CD4-positive, alpha-beta T cell (primary cell): ENCODE measurements around the gene ATP1B4. TPM values are rescaled to one million over a fixed set of nuclear protein-coding genes. Genes with fewer than 3 reads are reported as not detected.

Experiments
- ATAC-seq: fragments of 200-7000 bp; cut with Tn5 transposase; one replicate; pipeline ENCODE4 v1.10.0; 2022; ENCODE audit warnings: mild to moderate bottlenecking; ENCODE audit not compliant: poor library complexity
- CTCF ChIA-PET: fragments of 350-600 bp; sonication (Branson Sonifier 250); formaldehyde crosslinking; loops from one replicate; lab custom pipeline; 2021; ENCODE audit warnings: antibody characterized with exemption, inconsistent platforms; lab: Charles Lee
- POLR2A ChIA-PET: fragments of 350-600 bp; sonication (Branson Sonifier 250); formaldehyde crosslinking; loops from one replicate; lab custom pipeline; 2021; ENCODE audit warnings: antibody characterized with exemption, inconsistent platforms; lab: Charles Lee
- DNase-seq, 14 experiments: peaks; one replicate each; pipeline ENCODE4 v3.0.0-alpha.2; 2013 to 2020; ENCODE audit warnings: mixed read lengths in 2 of 14
- H3K27ac ChIP-seq, 2 donors: one replicate each; pipeline versions ENCODE4 v1.5.1 to v1.7.0; 2013; ENCODE audit warnings: low read length in 2 of 2, low read depth in 1 of 2, mild to moderate bottlenecking in 1 of 2
- H3K27me3 ChIP-seq, 2 experiments: 1 replicate in 1 of 2; 2 replicates in 1 of 2; pipeline versions ENCODE4 v1.6.1 to v1.7.0; 2013; ENCODE audit warnings: low read length in 2 of 2, control low read depth in 1 of 2, mild to moderate bottlenecking in 1 of 2, moderate library complexity in 1 of 2; ENCODE audit not compliant: insufficient read depth in 2 of 2, control insufficient read depth in 1 of 2
- H3K36me3 ChIP-seq: one replicate; pipeline ENCODE4 v1.6.1; 2013; ENCODE audit warnings: low read length, control low read depth; ENCODE audit not compliant: insufficient read depth
- H3K4me1 ChIP-seq: one replicate; pipeline ENCODE4 v1.6.1; 2013; ENCODE audit warnings: low read length, control low read depth; ENCODE audit not compliant: insufficient read depth
- H3K4me3 ChIP-seq: one replicate; pipeline ENCODE4 v1.5.1; 2013; ENCODE audit warnings: mild to moderate bottlenecking, low read length, moderate library complexity
- H3K9me3 ChIP-seq, 2 experiments: 1 replicate in 1 of 2; 2 replicates in 1 of 2; pipeline versions ENCODE4 v1.6.1 to v1.7.0; 2013; ENCODE audit warnings: low read length in 2 of 2, mild to moderate bottlenecking in 2 of 2, control low read depth in 1 of 2, moderate library complexity in 1 of 2; ENCODE audit not compliant: control insufficient read depth in 1 of 2, insufficient read depth in 1 of 2
- H3K27ac Mint-ChIP-seq: one replicate; pipeline ENCODE4 v1.8.0; 2020; ENCODE audit warnings: mixed read lengths
- H3K27me3 Mint-ChIP-seq: one replicate; pipeline ENCODE4 v1.8.0; 2021; ENCODE audit warnings: mixed read lengths
- H3K36me3 Mint-ChIP-seq: one replicate; pipeline ENCODE4 v1.8.0; 2021; ENCODE audit warnings: low read depth, mixed read lengths
- H3K4me1 Mint-ChIP-seq: one replicate; pipeline ENCODE4 v1.8.0; 2021; ENCODE audit warnings: low read depth, mixed read lengths
- H3K4me3 Mint-ChIP-seq: one replicate; pipeline ENCODE4 v1.8.0; 2020; ENCODE audit warnings: mild to moderate bottlenecking, mixed read lengths
- H3K9me3 Mint-ChIP-seq: one replicate; pipeline ENCODE4 v1.8.0; 2020; ENCODE audit warnings: mixed read lengths
- intact Hi-C, 2 experiments: fragments of 100-400 bp; cut with DNase I in 1 of 2; cut with micrococcal nuclease in 1 of 2; formaldehyde crosslinking; loops; one replicate each; pipeline versions ENCODE4 v1.15.1 to v1.9.0; 2023 to 2025; cut with DNase I, micrococcal nuclease
- total RNA-seq, 174 experiments: library from RNA in 2 of 174; stranded (reverse) in 2 of 174; gene quantifications; one replicate each; pipeline ENCODE4 v1.2.3 and lab custom pipeline; 2021 to 2026
- TF ChIP-seq, protein P1 (sequence below): fragments of 200-600 bp; IDR thresholded peaks from one replicate; pipeline ENCODE4 v1.8.0; 2022; ENCODE audit warnings: antibody characterized with exemption, mild to moderate bottlenecking

The ATP1B4 gene
- total RNA-seq, 2 experiments from 2014 or later = not detected

DNA sequence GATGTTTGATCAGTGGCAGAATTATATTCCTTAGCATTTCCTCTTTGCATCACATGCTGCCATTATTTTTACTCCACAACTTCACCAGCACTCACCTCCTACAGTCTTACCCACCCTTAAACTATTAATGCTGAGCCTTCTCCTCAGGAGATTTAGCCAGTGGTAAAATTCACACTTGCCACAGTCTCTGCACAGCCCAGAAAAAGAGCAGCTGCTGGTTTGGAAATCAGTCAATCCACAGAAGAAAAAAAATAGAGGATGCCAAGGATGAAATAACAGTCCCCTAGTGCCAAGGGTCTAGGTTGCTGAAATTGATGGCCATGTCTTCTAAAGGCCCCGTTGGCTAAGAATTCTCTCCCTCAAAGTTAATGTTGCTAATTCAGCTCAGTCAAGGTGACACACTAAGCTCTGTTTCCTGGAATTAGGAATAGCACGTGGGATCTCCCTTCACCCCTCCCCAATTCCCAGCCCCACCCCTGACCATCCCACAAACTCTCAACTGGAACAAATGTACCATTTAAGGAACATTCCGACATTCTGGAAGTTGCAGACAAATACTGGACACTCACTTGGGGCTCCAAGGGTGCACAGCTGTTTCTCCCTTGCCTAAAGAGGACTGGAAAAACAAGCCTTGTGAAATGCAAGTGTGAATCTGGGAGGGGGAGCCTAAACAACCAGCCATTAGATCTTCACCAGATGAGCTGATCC is 5.7 kb downstream of the ATP1B4 start:
- CTCF ChIA-PET = no interaction called here
- Mint-ChIP-seq H3K27me3 (no peaks in the 10 kb centered on the region), H3K4me3 (no peak overlapping the region), H3K4me1 (peaks cover 4% of the 10 kb centered on the region), H3K36me3 (no peaks in the 10 kb centered on the region), H3K9me3 (no peaks in the 10 kb centered on the region), H3K27ac (no peak overlapping the region)
- intact Hi-C loops = no loop called here
- Histone ChIP-seq H3K4me3 (no peak overlapping the region), H3K27me3 (no peaks in the 10 kb centered on the region), H3K4me1 (no peaks in the 10 kb centered on the region), H3K9me3 (no peaks in the 10 kb centered on the region), H3K27ac (no peak overlapping the region), H3K36me3 (no peaks in the 10 kb centered on the region)
- DNase-seq = no peak
- no peak for ATAC-seq
- POLR2A ChIA-PET = no interaction called here
- TF ChIP-seq, protein P1, sequence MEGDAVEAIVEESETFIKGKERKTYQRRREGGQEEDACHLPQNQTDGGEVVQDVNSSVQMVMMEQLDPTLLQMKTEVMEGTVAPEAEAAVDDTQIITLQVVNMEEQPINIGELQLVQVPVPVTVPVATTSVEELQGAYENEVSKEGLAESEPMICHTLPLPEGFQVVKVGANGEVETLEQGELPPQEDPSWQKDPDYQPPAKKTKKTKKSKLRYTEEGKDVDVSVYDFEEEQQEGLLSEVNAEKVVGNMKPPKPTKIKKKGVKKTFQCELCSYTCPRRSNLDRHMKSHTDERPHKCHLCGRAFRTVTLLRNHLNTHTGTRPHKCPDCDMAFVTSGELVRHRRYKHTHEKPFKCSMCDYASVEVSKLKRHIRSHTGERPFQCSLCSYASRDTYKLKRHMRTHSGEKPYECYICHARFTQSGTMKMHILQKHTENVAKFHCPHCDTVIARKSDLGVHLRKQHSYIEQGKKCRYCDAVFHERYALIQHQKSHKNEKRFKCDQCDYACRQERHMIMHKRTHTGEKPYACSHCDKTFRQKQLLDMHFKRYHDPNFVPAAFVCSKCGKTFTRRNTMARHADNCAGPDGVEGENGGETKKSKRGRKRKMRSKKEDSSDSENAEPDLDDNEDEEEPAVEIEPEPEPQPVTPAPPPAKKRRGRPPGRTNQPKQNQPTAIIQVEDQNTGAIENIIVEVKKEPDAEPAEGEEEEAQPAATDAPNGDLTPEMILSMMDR = no peak

DNA sequence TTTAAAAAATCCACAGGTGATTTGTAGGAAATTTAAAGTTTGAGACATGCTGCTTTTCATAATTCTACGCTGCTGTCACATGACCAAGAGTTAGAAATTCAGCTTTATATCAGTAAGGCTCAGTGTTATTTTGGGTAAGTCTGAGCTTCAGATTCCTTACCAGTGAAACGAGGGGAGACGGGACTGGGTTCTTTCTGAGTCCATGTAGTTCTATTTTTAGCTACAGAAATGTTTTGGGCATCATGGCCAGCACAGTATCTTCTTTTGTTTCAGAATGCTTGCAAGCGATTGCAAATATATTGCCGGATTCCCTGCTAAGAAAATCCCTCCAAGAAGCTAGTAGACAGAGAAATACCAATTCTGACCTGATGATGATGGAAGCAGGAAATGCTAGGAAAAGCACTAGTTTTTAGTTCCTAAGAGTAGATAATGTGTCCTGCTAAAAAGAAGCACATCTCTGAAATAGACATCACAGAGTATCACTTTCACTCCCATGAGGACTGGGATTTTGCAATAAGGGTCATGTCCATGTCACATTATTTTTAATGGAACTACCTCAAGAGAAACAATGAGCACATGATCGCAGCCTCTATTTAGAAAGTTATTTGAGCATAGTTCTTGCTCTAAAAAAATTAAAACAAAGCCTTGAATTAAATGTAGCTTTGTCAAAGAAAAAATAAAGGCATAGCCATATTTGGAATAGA is 10.9 kb downstream of the ATP1B4 start:
- DNase-seq (no peak), ATAC-seq (no peak)
- Mint-ChIP-seq H3K4me1 (no peaks in the 10 kb centered on the region), H3K27me3 (no peaks in the 10 kb centered on the region), H3K4me3 (no peak overlapping the region), H3K27ac (no peak overlapping the region), H3K36me3 (no peaks in the 10 kb centered on the region), H3K9me3 (no peaks in the 10 kb centered on the region)
- POLR2A ChIA-PET = no interaction called here
- Histone ChIP-seq H3K9me3 (no peaks in the 10 kb centered on the region), H3K4me3 (no peak overlapping the region), H3K4me1 (no peaks in the 10 kb centered on the region), H3K36me3 (no peaks in the 10 kb centered on the region), H3K27me3 (no peaks in the 10 kb centered on the region), H3K27ac (no peak overlapping the region)
- CTCF ChIA-PET = interaction anchor here (0.6 kb wide), 1 partner anchor 16 kb away, joined by 3 read pairs; no protein-coding TSS in a partner anchor
- TF ChIP-seq, protein P1 = no peak
- intact Hi-C loops = no loop called here

DNA sequence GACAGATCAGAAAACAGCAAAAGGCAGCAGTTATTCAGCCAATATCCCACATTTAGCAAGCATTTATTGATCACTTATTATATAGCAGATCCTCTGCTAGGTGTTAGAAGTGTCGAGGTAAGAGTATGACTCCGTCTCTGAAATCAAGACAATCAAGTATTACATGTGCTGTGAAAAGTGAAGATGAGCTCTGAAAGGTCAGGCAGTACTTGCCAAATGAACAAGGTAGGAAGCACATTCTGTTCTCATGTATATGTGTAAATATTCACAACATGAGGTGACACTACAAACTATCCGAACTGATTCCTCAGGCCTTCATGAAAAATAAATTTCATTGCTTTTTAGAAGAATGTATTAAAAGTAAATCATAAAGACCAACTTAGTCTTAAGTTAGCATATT is 15.3 kb downstream of the ATP1B4 start:
- Histone ChIP-seq H3K4me1 (peaks cover 4% of the 10 kb centered on the region), H3K36me3 (no peaks in the 10 kb centered on the region), H3K4me3 (no peak overlapping the region), H3K9me3 (no peaks in the 10 kb centered on the region), H3K27ac (no peak overlapping the region), H3K27me3 (no peaks in the 10 kb centered on the region)
- intact Hi-C loops = no loop called here
- H3K4me3 Mint-ChIP-seq = no peak overlapping the region
- no peaks in the 10 kb centered on the region for H3K4me1 Mint-ChIP-seq
- no peaks in the 10 kb centered on the region for H3K36me3 Mint-ChIP-seq
- H3K9me3 Mint-ChIP-seq = no peaks in the 10 kb centered on the region
- ChIA-PET CTCF (interaction anchor here (1.5 kb wide), 1 partner anchor 98 kb away, joined by 3 read pairs; no protein-coding TSS in a partner anchor), POLR2A (no interaction called here)
- no peak overlapping the region for H3K27ac Mint-ChIP-seq
- DNase-seq = no peak
- no peak for ATAC-seq
- no peaks in the 10 kb centered on the region for H3K27me3 Mint-ChIP-seq
- TF ChIP-seq, protein P1 = no peak
